WTC11 (cell line): ENCODE measurements around the gene COL26A1. TPM values are rescaled to one million over a fixed set of nuclear protein-coding genes. Genes with fewer than 3 reads are reported as not detected.
A peak's percentile ranks its signal among the peaks of the same experiment; 100 is the strongest.

Experiments
- ATAC-seq: fragments of 200-7000 bp; cut with Tn5 transposase; 2 replicates; pipeline ENCODE4 v1.10.0; 2021; ENCODE audit warnings: mild to moderate bottlenecking, moderate library complexity
- CTCF ChIA-PET: fragments of 300-600 bp; sonication (Branson Sonifier 250); formaldehyde crosslinking; loops from one replicate; lab custom pipeline; 2021; ENCODE audit warnings: antibody characterized with exemption; lab: Charles Lee
- POLR2A ChIA-PET: fragments of 350-600 bp; sonication (Branson Sonifier 250); formaldehyde crosslinking; loops from one replicate; lab custom pipeline; 2021; ENCODE audit warnings: antibody characterized with exemption; lab: Charles Lee
- DNase-seq: peaks from one replicate; pipeline ENCODE4 v3.0.0; 2021; ENCODE audit warnings: low spot score
- H3K27ac Mint-ChIP-seq: 2 replicates; pipeline ENCODE4 v1.8.0; 2021; ENCODE audit warnings: mixed read lengths
- H3K27me3 Mint-ChIP-seq: 2 replicates; pipeline ENCODE4 v1.8.0; 2021; ENCODE audit warnings: low read depth, mild to moderate bottlenecking, moderate library complexity, mixed read lengths
- H3K36me3 Mint-ChIP-seq: 2 replicates; pipeline ENCODE4 v1.8.0; 2021; ENCODE audit warnings: mixed read lengths
- H3K4me1 Mint-ChIP-seq: 2 replicates; pipeline ENCODE4 v1.8.0; 2022; ENCODE audit warnings: mixed read lengths
- H3K4me3 Mint-ChIP-seq: 2 replicates; pipeline ENCODE4 v1.8.0; 2021; ENCODE audit warnings: mild to moderate bottlenecking, moderate library complexity, mixed read lengths
- H3K9me3 Mint-ChIP-seq: 2 replicates; pipeline ENCODE4 v1.8.0; 2021; ENCODE audit warnings: mixed read lengths
- AR ChIP-seq: fragments of 250-450 bp; sonication (Bioruptor Pico); IDR thresholded peaks from 2 replicates; pipeline ENCODE4 v1.9.0; 2021; ENCODE audit warnings: mild to moderate bottlenecking
- ARID4B ChIP-seq: sonication (generic); formaldehyde crosslinking; IDR thresholded peaks from 2 replicates; pipeline ENCODE4 v1.8.0; 2023; ENCODE audit warnings: missing genetic modification reagents, mild to moderate bottlenecking, borderline replicate concordance
- CREB1 ChIP-seq: sonication (generic); formaldehyde crosslinking; IDR thresholded peaks from 2 replicates; pipeline ENCODE4 v1.8.0; 2023; ENCODE audit warnings: mild to moderate bottlenecking, missing genetic modification reagents
- CTCF ChIP-seq: fragments of 200-600 bp; IDR thresholded peaks from 2 replicates; pipeline ENCODE4 v1.8.0; 2022; ENCODE audit warnings: antibody characterized with exemption
- E2F4 ChIP-seq: sonication (generic); formaldehyde crosslinking; IDR thresholded peaks from 2 replicates; pipeline ENCODE4 v1.8.1; 2022; ENCODE audit warnings: low read depth, mild to moderate bottlenecking, moderate library complexity, missing genetic modification reagents, borderline replicate concordance
- ETV6 ChIP-seq: sonication (generic); formaldehyde crosslinking; IDR thresholded peaks from 2 replicates; pipeline ENCODE4 v1.8.1; 2022; ENCODE audit warnings: mild to moderate bottlenecking, missing genetic modification reagents
- GRHL2 ChIP-seq: fragments of 250-450 bp; sonication (Bioruptor Pico); IDR thresholded peaks from 2 replicates; pipeline ENCODE4 v1.8.0; 2022; ENCODE audit warnings: mild to moderate bottlenecking, moderate library complexity; ENCODE audit not compliant: insufficient replicate concordance, severe bottlenecking
- JUN ChIP-seq: sonication (generic); formaldehyde crosslinking; IDR thresholded peaks from 2 replicates; pipeline ENCODE4 v1.8.0; 2023; ENCODE audit warnings: mild to moderate bottlenecking, missing genetic modification reagents
- NR2C2 ChIP-seq: sonication (generic); formaldehyde crosslinking; IDR thresholded peaks from 2 replicates; pipeline ENCODE4 v1.8.0; 2022; ENCODE audit warnings: mild to moderate bottlenecking, missing genetic modification reagents
- NR3C1 ChIP-seq: sonication (generic); formaldehyde crosslinking; conservative IDR thresholded peaks from 2 replicates; pipeline ENCODE4 v1.8.1; 2023; ENCODE audit warnings: low read depth, mild to moderate bottlenecking, missing genetic modification reagents
- PRDM15 ChIP-seq: sonication (generic); formaldehyde crosslinking; IDR thresholded peaks from 2 replicates; pipeline ENCODE4 v1.8.0; 2022; ENCODE audit warnings: missing genetic modification reagents
- SMAD3 ChIP-seq: sonication (generic); formaldehyde crosslinking; IDR thresholded peaks from 2 replicates; pipeline ENCODE4 v1.8.0; 2022; ENCODE audit warnings: missing genetic modification reagents, mild to moderate bottlenecking, borderline replicate concordance
- USF1 ChIP-seq: sonication (generic); formaldehyde crosslinking; IDR thresholded peaks from 2 replicates; pipeline ENCODE4 v1.8.0; 2022; ENCODE audit warnings: mild to moderate bottlenecking, missing genetic modification reagents
- ZNF138 ChIP-seq: sonication (generic); formaldehyde crosslinking; conservative IDR thresholded peaks from 2 replicates; pipeline ENCODE4 v1.8.1; 2022; ENCODE audit warnings: mild to moderate bottlenecking, moderate library complexity, missing genetic modification reagents
- ZNF396 ChIP-seq: fragments of 250-450 bp; sonication (Bioruptor Pico); IDR thresholded peaks from 2 replicates; pipeline ENCODE4 v1.8.0; 2021; ENCODE audit warnings: mild to moderate bottlenecking, moderate library complexity, borderline replicate concordance
- total RNA-seq: library from RNA; stranded (reverse); gene quantifications from 3 replicates; pipeline ENCODE4 v1.2.3, GENCODE V29; 2021

The COL26A1 gene
- total RNA-seq, 1 experiment from 2014 or later: 64.4 TPM

- TF ChIP-seq ARID4B (no peak), SMAD3 (CRISPR knock-in tag) (no peak), USF1 (no peak), NR3C1 (CRISPR knock-in tag) (no peak), GRHL2 (no peak), CTCF (no peak), ZNF138 (CRISPR knock-in tag) (no peak), NR2C2 (CRISPR knock-in tag) (no peak), PRDM15 (CRISPR knock-in tag) (no peak), ETV6 (CRISPR knock-in tag) (no peak), E2F4 (CRISPR knock-in tag) (no peak)
- TF ChIP-seq, all 79 proteins: peak for 0
These were observed 104.2 kb downstream of the COL26A1 start (continued) for GRCh38 chr7:101466871-101467270.

- Mint-ChIP-seq H3K27ac (peak overlapping the region; percentile 53; the same call in 1 of the 2 replicates), H3K9me3 (no peaks in the 10 kb centered on the region), H3K4me1 (peaks cover 39% of the 10 kb centered on the region), H3K36me3 (no peaks in the 10 kb centered on the region; the same call in 1 of the 2 replicates), H3K27me3 (no peaks in the 10 kb centered on the region), H3K4me3 (no peak overlapping the region)
- DNase-seq (no peak), ATAC-seq (no peak)
- ChIA-PET POLR2A (no interaction called here), CTCF (no interaction called here)
- TF ChIP-seq CREB1 (CRISPR knock-in tag) (no peak), AR (no peak), JUN (no peak), PRDM15 (CRISPR knock-in tag) (no peak), ZNF396 (CRISPR knock-in tag) (no peak)
These were observed 106.0 kb downstream of the COL26A1 start for GRCh38 chr7:101468546-101469275.
